ENCODE measurements around the gene ANO4. TPM values are rescaled to one million over a fixed set of nuclear protein-coding genes. Genes with fewer than 3 reads are reported as not detected.
"Not testable (repeated sequence)": the region's sequence is repeated elsewhere in the genome, so short reads cannot be mapped to it uniquely, and the experiment has no call there.

Gene ANO4
- total RNA-seq, 2 donors from 2014 or later: 0.33 to 0.83 TPM

DNA sequence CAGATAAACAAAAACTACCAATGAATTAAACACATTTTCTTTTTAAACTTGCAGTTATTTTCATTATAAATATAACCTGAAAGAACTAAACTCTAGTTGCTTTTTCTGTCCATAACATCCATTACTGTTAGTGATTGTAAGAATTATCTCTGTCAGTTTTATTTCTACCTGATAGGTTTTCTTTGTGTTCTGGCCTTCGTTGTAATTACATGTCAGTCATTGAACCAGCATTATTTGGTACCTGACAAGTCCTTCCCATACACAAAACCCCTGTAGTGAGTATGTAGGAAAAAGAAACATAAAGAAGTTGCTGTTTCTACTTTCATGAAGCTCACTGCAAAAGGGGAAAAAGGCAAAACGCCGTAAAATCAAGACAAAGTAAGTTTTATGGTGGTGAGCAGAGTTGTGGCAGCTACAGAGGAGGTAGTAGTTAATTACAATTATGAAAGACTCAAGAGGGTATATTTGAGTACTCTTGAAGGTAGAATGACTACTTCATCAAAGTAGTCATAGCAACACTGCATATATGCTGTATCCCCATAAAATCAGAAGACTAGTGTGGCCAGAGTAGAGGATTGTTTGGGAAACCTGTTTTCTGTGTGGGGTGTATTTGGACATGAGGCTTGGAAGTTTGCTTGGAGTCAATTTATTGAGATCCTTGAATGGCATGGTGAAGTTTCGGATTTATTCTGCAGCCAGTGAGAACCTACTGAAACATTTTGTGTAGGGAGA is 312.6 kb downstream of the ANO4 start:
- intact Hi-C loops (cut with DNase I): no loop called here
- DNase-seq (ENCODE audit: low spot score): no peak

DNA sequence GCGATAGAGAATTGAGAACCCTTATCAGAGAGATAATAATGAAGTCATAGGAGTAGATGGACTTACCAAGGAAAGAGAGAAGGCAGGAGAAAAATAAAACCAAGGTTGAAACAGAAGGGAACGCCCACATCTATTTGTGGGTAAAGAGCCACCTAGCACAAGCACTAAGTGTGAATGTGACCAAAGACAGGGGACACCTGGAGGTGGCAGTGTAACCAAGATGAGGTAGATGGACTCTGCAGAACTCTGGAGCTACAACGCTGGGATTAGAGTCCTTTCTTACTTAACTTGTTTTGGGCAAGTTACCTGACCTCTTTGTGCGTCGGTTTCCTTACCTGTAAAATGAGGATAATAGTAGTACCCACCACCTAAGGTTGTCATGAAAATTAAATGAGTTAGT is 313.6 kb downstream of the ANO4 start:
- intact Hi-C loops (cut with DNase I): no loop called here
- DNase-seq (ENCODE audit: low spot score): no peak

GRCh38 chr12:101110866-101111265 is 316.3 kb downstream of the ANO4 start:
- intact Hi-C loops (cut with DNase I): no loop called here
- DNase-seq (ENCODE audit: low spot score): no peak

GRCh38 chr12:101111441-101111840 is 316.9 kb downstream of the ANO4 start:
- intact Hi-C loops (cut with DNase I): no loop called here
- DNase-seq (ENCODE audit: low spot score): no peak

DNA sequence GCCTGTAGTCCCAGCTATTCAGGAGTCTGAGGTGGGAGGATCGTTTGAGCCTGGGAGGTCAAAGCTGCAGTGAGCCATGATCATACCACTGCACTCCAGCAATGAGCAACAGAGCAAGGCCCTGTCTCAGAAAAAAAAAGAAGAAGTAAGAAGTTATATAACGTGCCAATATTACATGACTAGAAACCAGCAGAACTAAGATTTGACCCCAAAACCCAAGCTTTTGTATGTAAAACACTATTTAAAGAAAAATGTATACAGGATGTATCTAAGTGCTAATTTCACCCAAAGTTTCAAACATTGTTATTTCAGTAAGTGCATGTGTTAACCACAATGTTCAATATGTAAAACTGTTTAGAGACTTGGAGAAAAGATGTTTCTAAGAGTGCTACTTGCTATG is 320.8 kb downstream of the ANO4 start:
- intact Hi-C loops (cut with DNase I): no loop called here
- no peak for DNase-seq (ENCODE audit: low spot score)

- intact Hi-C loops (cut with DNase I): no loop called here
Observed at GRCh38 chr12:101116911-101117310, 322.3 kb downstream of the ANO4 start.

GRCh38 chr12:101117842-101118241 is 323.3 kb downstream of the ANO4 start:
- no peak for DNase-seq (ENCODE audit: low spot score)
- intact Hi-C loops (cut with DNase I): no loop called here

More at GRCh38 chr12:101116911-101117310, 322.3 kb downstream of the ANO4 start:
- no peak for DNase-seq (ENCODE audit: low spot score)

DNA sequence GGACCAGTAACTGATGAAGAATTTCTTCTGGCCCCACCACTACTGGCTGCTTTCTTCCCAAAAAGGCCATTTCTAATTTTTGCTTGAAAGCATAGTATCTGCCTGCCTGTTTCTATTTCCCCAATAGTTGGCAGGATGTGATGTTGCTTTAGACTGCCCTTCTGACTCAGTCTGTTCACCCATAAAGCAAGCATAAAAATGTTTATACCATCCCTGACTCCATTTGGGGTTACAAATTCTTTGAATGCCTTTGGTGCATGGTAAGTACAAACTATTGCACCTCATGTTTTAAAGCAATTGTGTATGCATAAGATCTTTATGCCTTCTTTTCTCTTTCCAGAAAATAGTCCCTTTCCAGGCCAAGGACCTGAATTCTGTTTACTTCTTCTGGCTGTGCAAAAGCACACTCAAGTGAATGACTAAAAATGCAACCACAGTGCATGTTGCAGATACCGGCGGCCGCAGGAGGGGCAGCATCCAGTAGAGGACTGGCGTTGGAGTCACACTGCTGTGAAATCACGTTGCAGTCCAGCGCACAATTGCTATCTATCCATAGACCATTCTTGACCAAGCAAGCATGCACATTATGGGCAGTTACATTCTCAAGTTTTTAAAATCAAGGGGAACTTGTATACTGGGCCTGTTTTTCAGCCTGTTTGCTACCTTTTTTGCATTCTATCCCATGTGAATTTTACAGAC is 333.1 kb downstream of the ANO4 start:
- DNase-seq (ENCODE audit: low spot score): no peak
- intact Hi-C loops (cut with DNase I): no loop called here

DNA sequence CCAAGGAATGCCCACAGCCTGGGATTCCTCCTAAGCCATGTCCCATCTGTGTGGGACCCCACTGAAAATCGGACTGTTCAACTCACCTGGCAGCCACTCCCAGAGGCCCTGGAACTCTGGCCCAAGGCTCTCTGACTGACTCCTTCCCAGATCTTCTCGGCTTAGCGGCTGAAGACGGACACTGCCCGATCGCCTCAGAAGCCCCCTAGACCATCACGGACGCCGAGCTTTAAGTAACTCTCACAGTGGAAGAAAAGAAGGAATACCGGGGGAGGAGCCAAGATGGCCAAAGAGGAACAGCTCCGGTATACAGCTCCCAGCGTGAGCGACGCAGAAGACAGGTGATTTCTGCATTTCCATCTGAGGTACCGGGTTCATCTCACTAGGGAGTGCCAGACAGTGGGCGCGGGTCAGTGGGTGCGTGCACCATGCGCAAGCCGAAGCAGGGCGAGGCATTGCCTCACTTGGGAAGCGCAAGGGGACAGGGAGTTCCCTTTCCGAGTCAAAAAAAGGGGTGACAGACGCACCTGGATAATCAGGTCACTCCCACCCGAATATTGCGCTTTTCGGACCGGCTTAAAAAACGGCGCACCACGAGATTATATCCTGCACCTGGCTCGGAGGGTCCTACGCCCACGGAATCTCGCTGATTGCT is 351.3 kb downstream of the ANO4 start:
- intact Hi-C loops (cut with DNase I); DNase-seq (ENCODE audit: low spot score): not testable (repeated sequence)

DNA sequence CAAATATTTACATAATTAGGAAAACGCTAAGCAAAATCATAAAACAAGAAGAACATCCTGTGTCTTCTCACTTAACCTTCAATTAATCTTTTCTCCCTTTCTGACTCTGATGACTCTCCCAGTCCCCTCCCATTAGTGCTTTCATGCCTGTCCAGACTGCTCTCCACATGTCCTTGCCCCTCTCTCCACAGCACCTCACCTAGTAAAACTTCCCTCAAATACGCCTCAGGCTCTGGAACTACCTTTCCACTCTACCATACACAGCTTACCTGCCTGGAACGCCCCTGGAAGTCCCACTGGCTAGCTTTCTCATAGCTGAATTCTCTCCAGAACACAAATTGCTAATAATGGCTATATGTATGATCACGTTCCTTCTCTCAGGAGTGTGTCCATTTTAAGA is 370.7 kb downstream of the ANO4 start:
- DNase-seq (ENCODE audit: low spot score): no peak

DNA sequence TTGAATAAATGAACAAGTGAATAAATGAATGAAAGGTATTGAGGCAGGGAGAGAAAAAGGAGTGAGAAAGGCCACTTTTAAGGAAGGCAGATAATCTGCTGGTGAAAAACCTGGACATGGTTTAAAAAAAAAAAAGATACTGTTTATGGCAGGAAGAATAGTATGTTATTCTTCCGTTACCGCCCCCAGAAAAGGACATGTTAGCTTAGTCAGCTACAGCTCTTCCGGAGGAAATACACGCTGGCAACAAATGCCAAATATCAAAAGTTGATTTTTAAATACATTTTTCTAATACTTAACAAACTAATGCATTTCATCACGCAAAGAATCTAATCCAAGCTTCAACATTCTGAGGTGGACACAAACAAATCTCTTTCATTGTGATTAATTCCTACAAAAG is 372.3 kb downstream of the ANO4 start:
- intact Hi-C loops (cut with DNase I): no loop called here
- DNase-seq (ENCODE audit: low spot score): no peak

More for the DNA sequence above, 370.7 kb downstream of the ANO4 start:
- intact Hi-C loops (cut with DNase I): no loop called here

GRCh38 chr12:101168001-101168400 is 373.4 kb downstream of the ANO4 start:
- no peak for DNase-seq (ENCODE audit: low spot score)
- intact Hi-C loops (cut with DNase I): no loop called here

DNA sequence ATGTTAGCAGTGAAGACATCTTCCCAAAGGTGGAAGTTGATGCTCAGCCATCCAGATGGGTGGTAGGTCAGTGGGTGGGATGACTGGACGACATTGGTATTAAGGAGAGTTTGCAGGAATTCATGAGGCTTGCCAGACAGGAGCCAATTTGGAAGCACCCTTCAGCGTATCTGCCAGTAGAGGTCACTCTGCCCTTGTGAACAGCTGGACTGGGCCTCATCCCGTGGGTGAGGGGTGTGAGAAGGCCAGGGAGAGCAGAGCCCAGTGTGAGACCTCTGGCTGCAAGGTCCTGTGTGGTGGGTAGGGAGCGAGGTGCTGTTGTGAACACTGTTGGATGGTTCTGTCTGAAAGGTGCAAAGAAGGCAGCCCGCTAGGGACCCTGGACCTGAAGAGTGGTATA is 377.7 kb downstream of the ANO4 start:
- intact Hi-C loops (cut with DNase I): no loop called here
- DNase-seq (ENCODE audit: low spot score): no peak

GRCh38 chr12:101173197-101173749 is 378.7 kb downstream of the ANO4 start:
- DNase-seq (ENCODE audit: low spot score): no peak
- intact Hi-C loops (cut with DNase I): no loop called here

GRCh38 chr12:101174541-101174940 is 380.0 kb downstream of the ANO4 start:
- no peak for DNase-seq (ENCODE audit: low spot score)
- intact Hi-C loops (cut with DNase I): no loop called here

Other genes starting within 250 kb of the ANO4 start
- gene GAS2L3, start 221.1 kb upstream of the ANO4 start, total RNA-seq: 1 to 10 TPM; 6.9 to 9.5 TPM

All from posterior vena cava (tissue), 2 donors.